Measurements from ENCODE around the gene TMTC4. TPM values are rescaled to one million over a fixed set of nuclear protein-coding genes. Genes with fewer than 3 reads are reported as not detected.

The TMTC4 gene
- total RNA-seq, 1 experiment from 2014 or later: 28.1 TPM

DNA sequence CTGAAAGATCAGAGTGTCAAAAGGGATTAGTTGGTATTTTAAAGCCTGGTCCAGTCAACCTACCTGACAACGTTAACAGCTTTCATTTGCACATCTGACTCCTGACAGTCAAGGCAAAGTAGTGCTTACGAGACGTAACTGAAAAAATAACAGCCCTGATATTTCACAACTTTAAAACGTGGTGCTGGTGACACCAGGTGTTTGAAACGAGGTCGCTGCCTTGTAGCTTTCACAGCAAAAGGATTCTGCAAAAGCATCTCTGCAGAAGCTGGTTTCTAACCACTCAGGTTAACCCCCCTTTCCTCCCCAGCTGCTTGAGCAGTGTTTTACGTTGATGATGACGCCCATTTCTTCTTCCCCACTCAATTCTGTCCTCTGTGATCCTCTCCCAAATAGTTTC is 109.3 kb downstream of the TMTC4 start:
- Histone ChIP-seq H2BK5ac (ENCODE audit: insufficient read length, low read length) (no peak overlapping the region), H3K9ac (ENCODE audit: extremely low read depth, insufficient read length, low read length) (no peak overlapping the region), H4K91ac (ENCODE audit: insufficient read length, low read depth, low read length) (no peak overlapping the region), H4K20me1 (ENCODE audit: control insufficient read depth, insufficient read depth, insufficient read length) (no peaks in the 10 kb centered on the region), H3K4me1 (ENCODE audit: insufficient read depth, low read length) (no peaks in the 10 kb centered on the region; the same call in 1 of the 2 replicates), H3K23ac (ENCODE audit: insufficient read length, low read depth, low read length) (no peak overlapping the region), H4K8ac (replicated peaks; ENCODE audit: insufficient read length, low read depth, low read length) (no peak overlapping the region), H2AK5ac (ENCODE audit: insufficient read length, low read length) (no peak overlapping the region), H3K4ac (ENCODE audit: low read depth, low read length) (no peak overlapping the region), H3K79me1 (ENCODE audit: insufficient read depth, low read depth, low read length, poor library complexity, severe bottlenecking) (no peaks in the 10 kb centered on the region), H3K9me3 (ENCODE audit: control insufficient read depth, low read depth, low read length) (no peaks in the 10 kb centered on the region), H3K79me2 (ENCODE audit: insufficient read depth, low read length) (no peaks in the 10 kb centered on the region), H3K14ac (ENCODE audit: insufficient read depth, low read length) (no peak overlapping the region), H2BK15ac (ENCODE audit: low read depth, low read length) (no peak overlapping the region), H3K27ac (ENCODE audit: insufficient read length, low read depth, low read length) (no peak overlapping the region), H3K18ac (ENCODE audit: insufficient read length, low read depth, low read length) (no peak overlapping the region), H4K5ac (ENCODE audit: insufficient read length, low read depth, low read length) (no peak overlapping the region), H3T11ph (ENCODE audit: low read length) (no peak overlapping the region), H2BK20ac (ENCODE audit: low read depth, low read length, poor library complexity, severe bottlenecking) (no peak overlapping the region), H3K27me3 (ENCODE audit: insufficient read depth, low read length) (no peaks in the 10 kb centered on the region), H3K56ac (ENCODE audit: insufficient read length, low read depth, low read length) (no peak overlapping the region), H2BK12ac (ENCODE audit: insufficient read length, low read depth, low read length) (no peak overlapping the region), H3K4me2 (ENCODE audit: insufficient read depth, insufficient read length, low read length) (no peak overlapping the region), H3K23me2 (ENCODE audit: insufficient read length, low read depth, low read length, poor library complexity, severe bottlenecking) (no peaks in the 10 kb centered on the region), H2AFZ (ENCODE audit: low read length) (no peak overlapping the region), H2BK120ac (ENCODE audit: low read depth, low read length, poor library complexity, severe bottlenecking) (no peak overlapping the region)
- no peak overlapping the region for H3K4me3 Mint-ChIP-seq
- peaks cover 2% of the 10 kb centered on the region; the same call in 1 of the 2 replicates for H3K27me3 Mint-ChIP-seq (ENCODE audit: low read depth)
- WGBS (ENCODE audit: extremely low coverage, insufficient read length, low lambda C conversion rate): no CpG with 5 or more reads among the region's 8 CpGs
- TF ChIP-seq, protein P1, sequence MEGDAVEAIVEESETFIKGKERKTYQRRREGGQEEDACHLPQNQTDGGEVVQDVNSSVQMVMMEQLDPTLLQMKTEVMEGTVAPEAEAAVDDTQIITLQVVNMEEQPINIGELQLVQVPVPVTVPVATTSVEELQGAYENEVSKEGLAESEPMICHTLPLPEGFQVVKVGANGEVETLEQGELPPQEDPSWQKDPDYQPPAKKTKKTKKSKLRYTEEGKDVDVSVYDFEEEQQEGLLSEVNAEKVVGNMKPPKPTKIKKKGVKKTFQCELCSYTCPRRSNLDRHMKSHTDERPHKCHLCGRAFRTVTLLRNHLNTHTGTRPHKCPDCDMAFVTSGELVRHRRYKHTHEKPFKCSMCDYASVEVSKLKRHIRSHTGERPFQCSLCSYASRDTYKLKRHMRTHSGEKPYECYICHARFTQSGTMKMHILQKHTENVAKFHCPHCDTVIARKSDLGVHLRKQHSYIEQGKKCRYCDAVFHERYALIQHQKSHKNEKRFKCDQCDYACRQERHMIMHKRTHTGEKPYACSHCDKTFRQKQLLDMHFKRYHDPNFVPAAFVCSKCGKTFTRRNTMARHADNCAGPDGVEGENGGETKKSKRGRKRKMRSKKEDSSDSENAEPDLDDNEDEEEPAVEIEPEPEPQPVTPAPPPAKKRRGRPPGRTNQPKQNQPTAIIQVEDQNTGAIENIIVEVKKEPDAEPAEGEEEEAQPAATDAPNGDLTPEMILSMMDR (conservative IDR thresholded peaks at IDR 0.05): no peak
- no peak for DNase-seq
- peak overlapping the region in 1 of 3 experiments; percentile 35; a peak in 1 of 7 replicates for H3K27ac Mint-ChIP-seq
- peaks cover 3% of the 10 kb centered on the region in 2 experiments; a peak in 3 of 4 replicates for H3K4me1 Mint-ChIP-seq
- peaks cover 13 to 19% of the 10 kb centered on the region in 2 experiments for H3K9me3 Mint-ChIP-seq
- peaks cover 6 to 23% (median 15%) of the 10 kb centered on the region in 3 experiments for H3K36me3 Mint-ChIP-seq (ENCODE audit: insufficient read depth in 1 of 3, low read depth in 3 of 3)
